Small intestine (tissue), 7 donors: ENCODE measurements around the gene DNMT3A. TPM values are rescaled to one million over a fixed set of nuclear protein-coding genes. Genes with fewer than 3 reads are reported as not detected.
A peak's percentile ranks its signal among the peaks of the same experiment; 100 is the strongest.

Experiments
- DNase-seq, 2 donors: peaks; one replicate each; pipeline versions ENCODE4 v3.0.0 to v3.0.0-alpha.2; 2013
- FAIRE-seq: peaks from 2 replicates; lab custom pipeline; 2012; peaks lifted over from hg19 to GRCh38; lab: Jason Lieb, UNC
- H3K27ac ChIP-seq, 3 donors: one replicate each; pipeline ENCODE4 v1.5.1; 2013; ENCODE audit warnings: low read length in 2 of 3, mild to moderate bottlenecking in 2 of 3, control low read depth in 1 of 3, inconsistent platforms in 1 of 3, low read depth in 1 of 3, moderate library complexity in 1 of 3
- H3K27me3 ChIP-seq, 3 donors: one replicate each; pipeline ENCODE4 v1.6.1; 2013; ENCODE audit warnings: low read length in 3 of 3, inconsistent platforms in 1 of 3; ENCODE audit not compliant: control insufficient read depth in 3 of 3, insufficient read depth in 3 of 3
- H3K36me3 ChIP-seq, 3 donors: one replicate each; pipeline ENCODE4 v1.6.1; 2013; ENCODE audit warnings: low read length in 3 of 3, inconsistent platforms in 1 of 3, low read depth in 1 of 3, mild to moderate bottlenecking in 1 of 3, moderate library complexity in 1 of 3; ENCODE audit not compliant: control insufficient read depth in 3 of 3, insufficient read depth in 2 of 3
- H3K4me1 ChIP-seq, 3 donors: one replicate each; pipeline ENCODE4 v1.6.1; 2013; ENCODE audit warnings: low read length in 2 of 3, inconsistent platforms in 1 of 3, low read depth in 1 of 3, mild to moderate bottlenecking in 1 of 3, moderate library complexity in 1 of 3; ENCODE audit not compliant: control insufficient read depth in 3 of 3, insufficient read depth in 2 of 3
- H3K4me3 ChIP-seq, 3 donors: one replicate each; pipeline ENCODE4 v1.5.1; 2013; ENCODE audit warnings: low read length in 3 of 3, control low read depth in 1 of 3, inconsistent platforms in 1 of 3, low read depth in 1 of 3, mild to moderate bottlenecking in 1 of 3, moderate library complexity in 1 of 3
- H3K9me3 ChIP-seq, 2 donors: one replicate each; pipeline ENCODE4 v1.6.1; 2013; ENCODE audit warnings: low read depth in 1 of 2, low read length in 1 of 2; ENCODE audit not compliant: control insufficient read depth in 2 of 2, insufficient read depth in 1 of 2
- WGBS, 3 donors: extraction: QIAGEN DNeasy Blood & Tissue Kit; methylation state at CpG; one replicate each; pipeline ENCODE4 v1.1.7; 2013; 5-methylcytosine and 5-hydroxymethylcytosine counted together
- polyA plus RNA-seq, 4 donors: library from polyadenylated mRNA; stranded (reverse) in 3 of 4; unstranded in 1 of 4; fragments of 200-250 nt in 3 of 4; fragments of 120-200 nt in 1 of 4; gene quantifications; one replicate each; pipeline versions ENCODE4 v1.2.1 to v1.2.3, GENCODE V29; 2013
- donor health status: healthy with polysubstance abuse.
- donor health status: control.
- donor health status: control.
- donor health status: Bipolar disorder and iron deficiency.
- donor health status: healthy.

The DNMT3A gene
- polyA plus RNA-seq, 4 donors = 3.4 to 51.2 (median 9.7) TPM

GRCh38 chr2:25308599-25308998, 33.1 kb downstream of the DNMT3A start:
- DNase-seq (no peak), FAIRE-seq (no peak)
- no peak overlapping the region for H3K4me3 ChIP-seq
- 83 to 90% (median 85%) methylated on average over 6 of the region's 6 CpGs for WGBS, 3 donors
- H3K9me3 ChIP-seq = no peaks in the 10 kb centered on the region
- peaks cover 0 to 90% (median 4%) of the 10 kb centered on the region in 3 donors for H3K36me3 ChIP-seq
- peaks cover 0 to 16% (median 2%) of the 10 kb centered on the region in 3 donors for H3K4me1 ChIP-seq
- no peaks in the 10 kb centered on the region for H3K27me3 ChIP-seq
- H3K27ac ChIP-seq = no peak overlapping the region

GRCh38 chr2:25307949-25308557, 33.7 kb downstream of the DNMT3A start:
- Histone ChIP-seq H3K4me3 (no peak overlapping the region), H3K36me3 (peaks cover 0 to 90% (median under 1%) of the 10 kb centered on the region in 3 donors), H3K9me3 (no peaks in the 10 kb centered on the region), H3K27ac (no peak overlapping the region), H3K4me1 (peaks cover 0 to 16% (median 2%) of the 10 kb centered on the region in 3 donors), H3K27me3 (no peaks in the 10 kb centered on the region)
- DNase-seq (no peak), FAIRE-seq (no peak)
- 81 to 85% (median 85%) methylated on average over 7 of the region's 7 CpGs for WGBS, 3 donors

GRCh38 chr2:25306777-25307368, 34.9 kb downstream of the DNMT3A start:
- no peaks in the 10 kb centered on the region for H3K9me3 ChIP-seq
- peaks cover 0 to 90% (median 0%) of the 10 kb centered on the region in 3 donors for H3K36me3 ChIP-seq
- 74 to 85% (median 75%) methylated on average over 6 of the region's 6 CpGs for WGBS, 3 donors
- no peak for FAIRE-seq
- DNase-seq = no peak
- no peak overlapping the region for H3K27ac ChIP-seq
- no peak overlapping the region for H3K4me3 ChIP-seq
- H3K27me3 ChIP-seq = no peaks in the 10 kb centered on the region
- H3K4me1 ChIP-seq = peaks cover 0 to 15% (median 5%) of the 10 kb centered on the region in 3 donors

- H3K4me1 ChIP-seq = peaks cover 0 to 6% (median 3%) of the 10 kb centered on the region in 3 donors
- no peaks in the 10 kb centered on the region for H3K9me3 ChIP-seq
- WGBS, 3 donors = 81 to 92% (median 91%) methylated on average over 10 of the region's 10 CpGs
- H3K36me3 ChIP-seq = peaks cover 0 to 88% (median 0%) of the 10 kb centered on the region in 3 donors
- no peak for FAIRE-seq
- H3K27ac ChIP-seq = peak overlapping the region in 2 of 3 donors; percentile 9 to 52
- DNase-seq = no peak
- H3K27me3 ChIP-seq = no peaks in the 10 kb centered on the region
- no peak overlapping the region for H3K4me3 ChIP-seq
These were observed 36.0 kb downstream of the DNMT3A start for GRCh38 chr2:25305775-25306174.

- no peak for DNase-seq
- Histone ChIP-seq H3K27me3 (no peaks in the 10 kb centered on the region), H3K4me1 (peaks cover 0 to 3% (median 0%) of the 10 kb centered on the region in 3 donors), H3K27ac (peak overlapping the region in 2 of 3 donors; percentile 9 to 52), H3K4me3 (no peak overlapping the region), H3K36me3 (peaks cover 0 to 84% (median 0%) of the 10 kb centered on the region in 3 donors), H3K9me3 (no peaks in the 10 kb centered on the region)
- no peak for FAIRE-seq
- 81 to 89% (median 86%) methylated on average over 16 of the region's 16 CpGs for WGBS, 3 donors
These were observed 36.7 kb downstream of the DNMT3A start for GRCh38 chr2:25304826-25305596.

- H3K4me1 ChIP-seq = peaks cover 0 to 3% (median 0%) of the 10 kb centered on the region in 3 donors
- FAIRE-seq (no peak), DNase-seq (no peak)
- no peak overlapping the region for H3K4me3 ChIP-seq
- WGBS, 3 donors = 84 to 95% (median 92%) methylated on average over 15 of the region's 15 CpGs
- H3K36me3 ChIP-seq = peaks cover 0 to 86% (median 0%) of the 10 kb centered on the region in 3 donors
- no peaks in the 10 kb centered on the region for H3K9me3 ChIP-seq
- H3K27ac ChIP-seq = no peak overlapping the region
- no peaks in the 10 kb centered on the region for H3K27me3 ChIP-seq
These were observed 37.4 kb downstream of the DNMT3A start for GRCh38 chr2:25304321-25304720.

- H3K36me3 ChIP-seq = peaks cover 0 to 86% (median 0%) of the 10 kb centered on the region in 3 donors
- no peak overlapping the region for H3K4me3 ChIP-seq
- H3K4me1 ChIP-seq = peaks cover 0 to 3% (median 0%) of the 10 kb centered on the region in 3 donors
- FAIRE-seq (no peak), DNase-seq (no peak)
- no peaks in the 10 kb centered on the region for H3K9me3 ChIP-seq
- no peaks in the 10 kb centered on the region for H3K27me3 ChIP-seq
- WGBS, 3 donors = 81 to 92% (median 88%) methylated on average over 21 of the region's 21 CpGs
- H3K27ac ChIP-seq = no peak overlapping the region
These were observed 38.0 kb downstream of the DNMT3A start for GRCh38 chr2:25303633-25304236.
